Fibroblast of skin of abdomen (primary cell): ENCODE data around the gene SFMBT2.

ENCODE experiments used
- DNase-seq: peaks from one replicate; pipeline ENCODE4 v3.0.0-alpha.2; 2013

SFMBT2 gene

GRCh38 chr10:7122561-7122960 lies 288.3 kb downstream of the SFMBT2 start:
- no peak for DNase-seq

GRCh38 chr10:7121154-7121797 lies 289.6 kb downstream of the SFMBT2 start:
- DNase-seq, result peak; percentile 42

- DNase-seq, result no peak
These were observed 291.4 kb downstream of the SFMBT2 start for GRCh38 chr10:7119325-7120015.

- DNase-seq, result no peak
These were observed 292.8 kb downstream of the SFMBT2 start for GRCh38 chr10:7117806-7118674.

GRCh38 chr10:7117177-7117799 lies 293.5 kb downstream of the SFMBT2 start:
- DNase-seq, result no peak

GRCh38 chr10:7111561-7111960 lies 299.3 kb downstream of the SFMBT2 start:
- DNase-seq, result peak; percentile 80

- DNase-seq, result no peak
These were observed 299.7 kb downstream of the SFMBT2 start for GRCh38 chr10:7111089-7111488.
